Measurements from ENCODE around the gene PPP1R3C.

PPP1R3C gene

DNA sequence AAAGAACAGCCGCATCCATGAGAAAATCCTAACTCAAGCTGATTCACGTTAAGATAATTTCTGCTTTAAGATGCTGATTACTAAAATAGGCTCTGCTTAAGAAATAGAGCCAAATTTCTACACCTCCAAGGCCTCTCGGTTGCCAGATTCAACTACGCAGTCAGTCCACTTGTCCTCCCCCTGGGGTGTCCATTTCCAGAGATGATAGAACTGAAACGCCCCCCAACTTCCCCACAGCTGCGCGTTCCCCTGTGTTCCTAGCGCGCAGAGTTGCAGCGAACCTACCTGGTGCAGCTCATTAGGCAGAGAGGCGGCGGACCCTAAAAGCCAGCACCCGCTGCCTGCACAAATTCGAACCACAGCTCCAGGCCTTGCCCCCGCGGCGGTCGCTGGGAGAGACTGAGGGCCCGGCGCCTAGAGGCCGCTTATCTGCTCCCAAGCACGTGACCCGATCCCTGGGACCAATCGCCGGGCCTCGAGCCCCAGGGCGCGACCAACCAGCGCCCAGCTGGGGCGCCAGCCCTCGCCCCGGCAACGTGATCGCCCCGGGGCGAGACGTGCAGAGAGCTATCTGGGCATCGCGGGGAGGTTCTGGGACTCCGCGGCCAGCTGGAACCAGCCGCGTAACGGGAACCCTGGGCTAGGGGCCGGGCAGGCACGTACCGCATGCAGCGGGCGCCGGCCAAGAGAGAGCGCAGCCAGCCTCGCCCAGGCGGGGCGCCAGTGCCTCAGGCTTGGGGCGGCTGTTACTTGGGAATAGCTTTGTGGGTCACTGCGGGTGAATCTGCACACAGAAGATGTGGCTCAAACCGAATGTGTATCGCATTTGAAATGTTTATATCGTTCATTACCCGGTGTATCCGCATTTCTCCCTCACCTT, at the start of gene PPP1R3C:
Gene PPP1R3C (minus strand): TSS at position 401 of the 880 bp plus-strand sequence. CDS start 102 bp downstream, at position 299.
- peak; percentile 71 to 74 for DNase-seq (ENCODE audit: low read depth in 2 of 2)

DNA sequence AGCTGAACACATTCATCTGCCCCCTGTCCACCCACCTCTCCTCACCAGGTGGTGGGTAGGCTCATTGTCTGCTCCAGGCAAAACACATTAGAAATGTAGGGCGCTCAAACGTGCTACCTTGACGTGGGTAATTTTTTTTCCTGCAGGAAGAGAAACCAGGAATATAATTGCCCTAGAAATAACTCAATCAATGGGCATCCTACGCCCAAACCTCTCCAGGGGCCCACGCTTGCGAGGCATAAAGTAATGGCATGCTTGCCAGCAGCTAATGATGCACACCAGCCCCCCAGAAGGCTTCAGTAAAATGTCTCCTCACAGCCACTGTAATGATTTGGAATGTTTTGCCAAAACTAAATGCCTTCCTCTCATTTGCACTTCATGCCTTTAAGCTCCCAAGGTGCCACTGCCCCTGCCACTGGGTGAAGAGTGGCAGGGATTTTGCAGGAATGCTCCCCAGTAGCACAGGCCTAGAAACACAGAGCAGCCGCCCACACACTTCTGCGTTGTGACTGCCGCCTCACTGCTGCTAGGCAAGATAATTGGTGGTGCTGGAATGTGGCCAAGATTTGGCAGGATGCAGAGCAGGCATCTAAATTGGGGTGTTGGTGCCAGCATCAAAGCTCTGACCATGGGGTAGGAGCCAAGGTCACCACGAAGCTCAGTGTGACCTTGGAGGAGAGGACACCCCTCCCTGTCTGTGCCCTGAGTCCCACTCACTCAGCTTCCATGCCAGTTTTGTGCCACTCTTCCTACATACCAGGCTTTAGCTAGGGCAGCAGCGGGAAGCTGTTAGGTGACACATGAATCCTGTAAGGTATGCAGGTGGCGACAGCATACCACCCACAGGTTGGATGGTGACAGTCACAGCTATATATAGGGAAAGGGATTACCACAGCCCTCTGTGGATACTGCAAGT, 48.7 kb upstream of the PPP1R3C start:
- no peak for DNase-seq (ENCODE audit: low read depth in 2 of 2)

DNA sequence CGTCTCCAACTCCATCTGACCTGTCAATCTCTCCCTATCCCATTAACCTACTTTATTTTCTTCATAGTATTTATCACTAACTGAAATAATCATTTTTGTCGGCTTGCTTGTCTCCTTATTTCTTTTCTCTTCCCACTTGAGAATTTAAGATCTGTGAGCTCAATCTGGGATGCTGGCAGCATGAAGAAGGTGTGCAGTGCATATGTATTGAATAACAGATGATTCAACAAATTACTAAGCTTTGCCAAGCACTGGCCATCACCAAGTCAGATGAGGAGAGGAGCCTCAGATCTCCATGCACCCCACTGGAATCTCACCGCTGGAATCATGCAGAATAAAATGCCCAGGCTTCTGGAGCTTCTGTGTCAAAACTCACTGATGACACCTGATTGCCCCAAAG, 47.6 kb upstream of the PPP1R3C start:
- DNase-seq (ENCODE audit: low read depth in 2 of 2), result no peak

DNA sequence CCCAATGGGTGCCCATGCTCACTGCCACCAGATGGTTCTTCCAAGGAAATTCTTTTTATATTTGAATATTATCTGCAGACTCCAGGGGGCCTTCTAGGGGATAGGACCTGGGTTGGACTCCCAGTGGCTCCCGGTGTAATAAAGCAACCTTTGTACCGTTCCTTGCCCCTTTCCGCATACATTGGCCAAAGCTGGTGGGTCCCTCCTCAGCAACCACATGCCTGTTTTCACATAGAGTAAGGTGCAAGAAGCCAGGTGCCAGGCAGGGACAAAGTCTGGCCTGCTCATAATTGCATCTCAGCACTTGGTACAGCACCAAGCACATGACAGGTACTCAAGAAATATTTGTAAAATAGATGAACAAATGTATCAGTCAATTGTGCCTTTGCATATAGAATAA, 46.4 kb upstream of the PPP1R3C start:
- DNase-seq (ENCODE audit: low read depth in 2 of 2), result no peak

DNA sequence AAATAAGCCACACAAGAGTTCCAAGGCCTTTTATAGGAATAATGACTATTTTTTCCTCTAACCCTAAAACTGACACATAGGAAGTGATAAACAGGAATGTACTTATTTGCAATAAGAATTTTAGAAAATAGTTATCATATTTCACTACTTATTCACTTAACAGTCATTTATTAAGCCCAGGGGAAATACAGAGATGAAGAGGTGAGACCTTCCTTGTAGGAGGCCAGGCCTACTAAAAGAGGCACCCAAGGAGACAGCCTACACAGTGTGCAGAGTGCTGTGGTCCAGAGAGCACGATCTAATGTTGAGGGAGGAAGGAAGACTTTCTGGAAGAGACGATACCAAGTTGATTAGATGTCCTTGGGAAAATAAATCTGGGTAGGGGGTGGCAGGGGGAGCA, 45.0 kb upstream of the PPP1R3C start:
- no peak for DNase-seq (ENCODE audit: low read depth in 2 of 2)

DNA sequence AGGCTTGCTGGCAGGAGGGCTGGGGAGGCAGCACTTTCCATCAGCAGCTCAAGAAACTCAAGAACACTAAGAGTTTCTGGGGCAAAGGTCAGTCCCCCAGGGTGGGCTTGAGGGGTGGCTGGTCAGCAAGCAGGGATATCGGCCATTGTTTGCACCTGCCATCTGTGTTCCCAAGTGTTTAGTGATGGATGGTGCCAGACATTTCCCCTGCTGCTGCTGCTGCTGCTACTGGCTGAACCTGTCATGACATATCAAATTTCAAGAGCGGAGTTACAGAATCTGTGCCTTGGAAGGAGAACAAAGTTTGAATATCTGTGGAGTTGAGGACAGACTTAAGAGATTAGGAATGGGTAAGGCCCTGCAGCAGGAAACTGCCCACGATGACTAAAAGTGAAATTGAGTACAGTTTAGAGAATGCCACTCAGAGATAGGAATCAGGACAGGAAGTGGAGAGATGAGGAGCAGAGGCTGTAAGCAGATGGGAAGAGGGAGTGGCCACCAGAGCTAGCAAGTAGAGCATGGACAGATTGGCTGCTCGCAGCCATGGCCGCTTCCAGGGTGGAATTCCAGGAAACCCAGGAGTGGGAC, 39.2 kb upstream of the PPP1R3C start:
- peak in 1 of 2 experiments; percentile 18 for DNase-seq (ENCODE audit: low read depth in 2 of 2)

DNA sequence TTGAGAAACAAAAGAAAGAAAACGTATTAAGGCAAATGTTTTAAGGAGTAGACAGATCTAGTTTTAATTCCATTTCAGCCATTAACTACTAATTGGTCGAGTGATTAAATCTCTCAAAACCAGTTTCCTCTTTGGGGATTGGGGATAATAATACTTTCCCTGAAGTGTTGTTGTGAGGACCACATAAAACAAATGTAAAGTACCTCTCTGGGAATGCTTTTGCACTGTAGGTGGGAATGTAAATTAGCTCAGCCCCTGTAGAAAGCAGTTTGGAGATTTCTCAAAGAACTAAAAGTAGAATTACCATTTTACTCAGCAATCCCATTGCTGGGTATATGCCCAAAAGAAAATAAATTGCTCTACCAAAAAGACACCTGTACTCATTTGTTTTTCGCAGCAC, 36.0 kb upstream of the PPP1R3C start:
- no peak for DNase-seq (ENCODE audit: low read depth in 2 of 2)

DNA sequence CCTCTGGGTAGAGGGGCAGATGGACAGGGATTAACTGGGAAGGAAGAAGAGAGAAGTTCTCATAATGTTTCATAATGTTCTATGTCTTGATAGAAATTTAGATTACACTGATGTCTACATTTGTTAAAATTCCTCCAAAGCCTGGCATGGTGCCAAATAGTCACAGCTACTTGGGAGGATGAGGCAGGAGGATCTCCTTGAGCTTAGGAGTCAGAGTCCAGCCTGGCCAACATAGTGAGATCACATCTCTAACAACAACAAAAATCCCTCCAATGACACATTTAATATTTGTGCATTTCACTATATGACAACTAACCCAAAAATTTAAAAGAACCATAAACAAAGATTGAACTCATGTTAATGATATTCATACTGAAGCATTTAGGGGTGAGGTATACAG, 33.0 kb upstream of the PPP1R3C start:
- DNase-seq (ENCODE audit: low read depth in 2 of 2), result no peak

DNA sequence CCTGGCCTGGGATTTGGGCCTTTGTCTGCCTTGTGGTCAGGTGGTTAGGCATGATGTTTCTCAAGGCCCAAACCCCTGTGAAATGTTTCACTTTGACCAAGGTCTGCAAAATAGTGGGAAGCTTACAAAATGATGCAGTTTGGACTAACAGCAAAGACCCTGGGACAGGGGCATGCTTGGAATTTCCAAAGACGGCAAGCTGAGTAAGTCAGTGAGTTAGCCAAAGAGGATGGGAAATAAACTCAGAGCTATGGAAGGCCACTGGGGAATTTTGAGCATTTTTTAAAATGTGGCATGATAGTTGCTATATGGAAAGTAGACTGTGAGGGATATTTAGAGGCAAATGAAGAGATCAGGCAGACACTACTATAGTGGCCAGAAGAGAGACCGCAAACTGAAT, 31.6 kb upstream of the PPP1R3C start:
- DNase-seq (ENCODE audit: low read depth in 2 of 2), result no peak

DNA sequence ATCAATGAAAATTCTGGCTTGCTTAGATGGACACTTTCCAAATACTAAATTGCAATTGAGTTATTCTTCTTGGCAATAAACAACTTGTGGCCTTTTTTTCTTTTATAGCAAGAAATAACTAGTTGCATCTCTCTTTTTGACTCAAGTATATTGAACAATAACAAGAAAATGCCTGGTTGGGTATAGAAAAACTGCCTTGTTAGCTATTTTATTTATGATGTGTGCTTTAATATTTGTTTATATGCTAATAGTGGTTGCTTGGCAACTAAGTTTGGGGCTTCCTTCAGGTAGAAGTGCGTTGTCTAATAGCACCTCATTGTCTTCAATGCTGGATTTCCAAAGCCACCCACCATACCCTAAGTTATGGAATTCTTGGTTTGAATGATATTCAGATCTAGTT, 30.1 kb upstream of the PPP1R3C start:
- no peak for DNase-seq (ENCODE audit: low read depth in 2 of 2)

DNA sequence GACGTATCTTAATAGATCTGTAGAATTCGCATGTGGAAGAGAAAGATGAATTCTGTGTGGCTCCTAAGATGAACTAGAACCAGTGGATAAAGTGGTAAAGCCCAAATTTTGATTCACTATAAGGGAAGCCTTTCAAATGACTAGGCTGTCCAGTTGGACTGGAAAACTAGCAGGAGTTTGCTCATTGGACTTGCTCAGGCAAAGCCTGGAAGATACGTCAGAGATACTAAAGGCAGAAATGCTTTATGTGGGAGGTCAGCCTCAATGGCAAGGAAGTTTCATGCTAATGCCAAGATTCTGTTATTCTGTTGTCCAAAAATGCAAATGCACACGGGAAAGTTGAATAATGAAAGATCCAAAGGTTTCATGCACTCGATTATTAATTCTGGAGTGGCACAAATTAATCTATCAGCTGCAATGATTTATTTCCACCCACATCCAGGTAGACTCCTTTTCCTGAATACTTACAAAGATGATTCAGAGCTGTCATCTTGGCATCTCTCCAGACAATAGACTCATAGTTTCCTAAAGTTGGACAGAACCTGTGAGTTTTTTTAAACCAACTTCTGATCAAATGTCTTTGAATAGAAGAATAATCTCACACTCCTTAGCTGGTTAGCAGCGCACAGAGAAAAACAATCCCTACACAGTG, 20.5 kb upstream of the PPP1R3C start:
- DNase-seq (ENCODE audit: low read depth in 2 of 2), result peak in 1 of 2 experiments; percentile 43

DNA sequence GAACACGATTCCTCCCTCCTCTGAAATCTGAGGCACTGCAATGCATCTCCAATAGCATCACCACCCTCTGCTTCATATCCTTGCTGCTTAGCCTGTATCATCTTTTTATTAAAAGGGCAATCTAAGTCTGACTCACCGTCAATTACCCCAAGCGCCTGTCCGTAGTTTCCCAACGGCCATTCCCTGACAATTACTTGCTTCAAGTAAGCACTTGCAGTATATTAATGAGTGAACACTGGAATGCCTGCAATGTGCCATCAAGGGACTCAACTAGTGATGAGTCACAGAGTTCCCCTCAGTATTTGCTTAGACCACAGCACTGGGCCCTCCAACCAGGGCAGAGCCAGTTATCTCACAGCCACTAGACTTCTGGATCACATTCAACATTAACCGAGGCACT, 19.5 kb upstream of the PPP1R3C start:
- peak; percentile 76 to 82 for DNase-seq (ENCODE audit: low read depth in 2 of 2)

DNA sequence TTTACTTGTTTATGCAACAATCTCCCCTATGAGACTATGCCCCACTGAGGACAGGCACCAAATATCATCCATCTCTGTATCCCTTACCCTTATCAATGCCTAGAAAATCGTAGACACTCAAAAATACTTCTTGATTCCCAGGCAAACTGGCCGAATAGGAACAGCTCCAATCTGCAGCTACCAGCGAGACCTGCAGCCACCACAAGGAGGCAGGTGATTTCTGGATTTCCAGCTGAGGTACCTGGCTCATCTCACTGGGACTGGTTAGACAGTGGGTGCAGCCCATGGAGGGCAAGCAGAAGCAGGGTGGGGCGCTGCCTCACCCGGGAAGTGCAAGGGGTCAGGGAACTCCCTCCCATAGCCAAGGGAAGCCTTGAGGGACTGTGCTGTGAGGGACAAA, 10.8 kb upstream of the PPP1R3C start:
- DNase-seq (ENCODE audit: low read depth in 2 of 2), result no peak

DNA sequence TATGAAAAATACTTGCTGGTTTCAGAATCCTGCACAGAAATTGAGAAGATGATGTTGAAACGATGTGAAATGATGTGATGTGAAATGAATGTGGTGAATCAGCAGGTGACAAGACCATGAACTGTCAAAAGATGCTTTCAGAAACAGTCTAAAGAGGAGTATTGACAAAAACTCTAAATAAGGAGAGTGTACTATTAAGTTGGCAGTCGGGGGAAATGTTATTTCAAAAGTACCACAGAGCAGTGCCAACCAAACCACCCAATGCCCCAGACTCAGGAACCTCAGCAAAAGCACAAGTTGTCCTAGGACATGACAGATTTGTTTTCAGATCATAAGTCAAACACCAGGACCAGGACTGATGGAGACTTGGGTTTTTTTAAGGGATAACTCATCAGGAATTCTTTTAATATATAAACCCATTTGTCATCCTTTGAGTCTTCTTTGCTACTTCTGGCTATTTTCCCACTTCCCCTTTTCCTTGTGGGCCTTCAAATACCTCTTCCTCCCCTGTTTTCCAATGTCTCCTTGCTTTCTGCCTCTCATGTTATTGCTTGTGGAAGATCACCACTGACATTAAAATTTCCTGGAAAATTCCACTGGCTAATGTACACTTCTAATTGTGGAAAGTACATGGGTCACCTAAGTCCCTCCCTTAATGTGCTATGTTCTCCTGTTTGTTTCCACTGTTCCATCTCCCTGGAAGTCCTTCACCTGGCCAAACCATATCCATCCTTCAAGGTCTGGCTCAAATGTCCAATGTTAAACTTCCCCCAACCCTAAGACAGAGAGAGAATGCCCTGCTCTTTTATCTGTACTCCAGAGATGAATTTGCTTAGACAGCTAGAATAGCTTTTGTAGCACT, 10.2 kb upstream of the PPP1R3C start:
- peak in 1 of 2 experiments; percentile 14 for DNase-seq (ENCODE audit: low read depth in 2 of 2)

DNA sequence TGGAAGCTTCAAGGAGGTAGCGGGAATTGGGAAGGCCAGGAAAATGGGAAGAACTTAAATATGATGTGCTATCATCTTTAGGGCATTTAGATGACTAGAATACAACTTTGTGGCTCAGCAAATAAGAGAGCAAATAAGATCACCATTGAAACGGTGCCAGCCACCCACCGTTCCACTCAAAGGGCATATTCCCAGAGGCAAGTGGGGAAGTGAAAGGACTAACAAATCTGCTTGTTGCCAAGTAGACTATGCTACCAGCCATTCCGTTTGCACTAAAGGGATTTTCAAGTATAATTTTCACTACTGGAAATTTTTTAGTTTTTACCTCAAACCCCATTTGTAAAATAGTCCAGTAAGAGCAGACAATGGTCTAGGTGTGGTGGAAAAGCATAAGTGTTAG, 4.0 kb upstream of the PPP1R3C start:
- no peak for DNase-seq (ENCODE audit: low read depth in 2 of 2)

DNA sequence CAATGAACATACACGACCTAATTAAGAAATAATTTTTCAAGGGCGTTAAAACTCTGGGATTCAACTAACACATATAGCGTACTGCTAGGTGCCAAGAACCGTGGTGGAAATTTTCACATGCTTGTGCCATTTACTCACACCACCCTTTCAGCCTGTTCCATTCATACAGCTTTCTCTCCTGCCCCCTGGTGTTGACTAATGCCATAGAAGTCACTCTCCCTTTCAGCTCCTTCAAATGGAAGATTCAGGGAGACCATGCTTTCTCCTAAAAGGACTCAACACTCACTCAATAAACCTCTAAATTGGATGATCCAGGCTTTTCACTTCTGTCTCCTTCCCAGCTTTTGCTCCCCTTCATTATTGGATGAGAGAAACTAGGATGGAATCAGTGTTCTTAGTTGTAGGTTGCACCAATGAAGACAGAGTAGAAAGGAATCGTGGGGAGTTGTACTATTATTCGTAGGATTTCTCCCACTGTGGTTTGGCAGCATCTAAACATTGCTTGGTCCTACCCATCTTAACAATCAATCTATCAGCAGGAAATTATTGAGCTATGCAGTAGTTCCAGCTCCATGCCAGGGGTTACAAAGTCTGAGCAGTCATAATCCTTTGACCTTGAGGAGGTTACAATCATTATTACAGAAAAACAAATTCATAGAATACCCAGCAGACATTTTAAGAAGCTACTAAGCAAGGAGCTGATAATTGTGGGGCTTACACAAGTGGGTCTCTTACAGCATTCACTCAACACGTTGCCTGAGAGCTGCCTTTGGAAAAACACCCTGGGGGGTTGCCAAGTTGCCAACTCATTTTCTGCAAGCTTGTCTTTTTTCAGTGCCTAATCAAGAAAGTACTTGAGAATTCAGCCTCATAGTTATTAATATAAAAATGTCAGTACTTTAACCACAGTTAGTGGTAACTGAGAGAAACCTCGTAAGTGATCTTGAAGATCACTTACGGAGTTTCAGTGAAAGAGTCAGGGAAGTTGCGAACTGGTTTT, 2.8 kb upstream of the PPP1R3C start:
- peak in 1 of 2 experiments; percentile 53 for DNase-seq (ENCODE audit: low read depth in 2 of 2)

DNA sequence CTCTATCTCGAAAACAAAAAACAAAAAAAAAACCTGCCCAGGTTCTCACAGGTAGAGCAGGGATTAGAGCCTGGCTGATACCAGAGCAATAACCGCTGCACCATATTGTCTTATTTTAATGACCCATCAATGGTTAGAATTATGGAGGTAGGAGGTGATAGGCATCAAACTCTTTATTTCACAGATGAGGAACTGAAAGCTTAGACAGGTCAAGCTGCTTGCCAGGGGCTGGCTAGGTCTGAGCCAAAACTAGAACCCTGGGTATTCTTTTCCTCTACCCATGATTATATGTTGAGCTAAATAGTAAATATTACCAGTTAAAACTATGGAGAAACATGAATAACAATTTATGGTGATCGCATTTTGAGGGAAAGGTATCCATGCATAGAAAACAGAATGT, 2.0 kb upstream of the PPP1R3C start:
- no peak for DNase-seq (ENCODE audit: low read depth in 2 of 2)

DNA sequence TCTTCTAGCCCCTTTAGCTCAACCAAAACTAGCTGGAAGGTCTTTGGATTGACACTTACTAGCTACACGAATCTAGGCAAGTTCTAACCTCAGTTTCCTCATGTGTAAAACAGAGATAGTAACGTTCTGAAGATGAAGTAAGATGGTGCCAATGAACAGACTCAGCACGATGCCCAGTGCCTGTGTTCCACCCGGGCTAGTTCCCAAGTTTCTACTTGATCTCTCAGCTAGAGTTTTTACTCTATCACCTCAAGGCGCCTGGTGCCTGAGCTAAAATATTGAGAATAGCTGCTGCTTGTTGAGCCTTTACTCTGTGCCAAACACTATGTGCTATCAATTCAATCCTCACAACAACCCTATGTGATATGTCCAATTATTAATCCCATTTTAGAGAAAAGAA, 1.4 kb upstream of the PPP1R3C start:
- no peak for DNase-seq (ENCODE audit: low read depth in 2 of 2)

DNA sequence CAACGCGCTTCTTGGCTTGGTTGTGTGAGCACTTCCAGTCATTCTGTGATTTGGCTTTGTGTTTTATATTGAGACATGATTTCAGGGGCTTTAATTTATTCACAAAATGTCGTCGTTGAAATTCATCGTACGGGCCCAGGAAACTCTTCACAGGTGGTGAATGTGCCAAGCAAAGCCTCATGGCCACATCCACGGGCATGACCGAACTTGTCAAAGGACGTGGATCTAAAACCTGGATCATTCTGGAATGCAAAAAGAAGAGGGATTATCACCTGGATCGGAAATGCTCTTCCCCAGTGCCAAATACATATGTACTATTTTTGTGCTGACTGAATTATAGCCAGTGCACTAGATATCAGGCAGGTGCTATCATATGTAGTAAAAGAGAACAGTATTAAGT, 2.2 kb downstream of the PPP1R3C start:
- no peak for DNase-seq (ENCODE audit: low read depth in 2 of 2)

Measured in fibroblast of skin of left biceps (primary cell).